GM19239 (cell line): ENCODE data around the gene MAP2K3.
"Not testable (repeated sequence)": the region's sequence is repeated elsewhere in the genome, so short reads cannot be mapped to it uniquely, and the experiment has no call there.

Source experiments
- DNase-seq: peaks from one replicate; pipeline ENCODE4 v3.0.0; 2011; ENCODE audit warnings: low spot score; ENCODE audit not compliant: insufficient read length
- FAIRE-seq: peaks from 2 replicates; lab custom pipeline; 2011; peaks lifted over from hg19 to GRCh38; lab: Jason Lieb, UNC

The MAP2K3 gene

GRCh38 chr17:21345236-21345635, 60.7 kb downstream of the MAP2K3 start:
- FAIRE-seq = no peak

GRCh38 chr17:21346107-21346506, 61.6 kb downstream of the MAP2K3 start:
- DNase-seq, FAIRE-seq: not testable (repeated sequence)

More at GRCh38 chr17:21345236-21345635, 60.7 kb downstream of the MAP2K3 start:
- DNase-seq = no peak

- not testable (repeated sequence) for DNase-seq, FAIRE-seq
These were observed 62.2 kb downstream of the MAP2K3 start for GRCh38 chr17:21346651-21347250.

- not testable (repeated sequence) for FAIRE-seq, DNase-seq
These were observed 63.1 kb downstream of the MAP2K3 start for GRCh38 chr17:21347660-21348059.

- DNase-seq = not testable (repeated sequence)
- peak; percentile 21 for FAIRE-seq
These were observed 63.8 kb downstream of the MAP2K3 start for GRCh38 chr17:21348081-21348925.

GRCh38 chr17:21348926-21349261, 64.4 kb downstream of the MAP2K3 start:
- not testable (repeated sequence) for FAIRE-seq

GRCh38 chr17:21349358-21350050, 65.0 kb downstream of the MAP2K3 start:
- not testable (repeated sequence) for DNase-seq, FAIRE-seq

More at GRCh38 chr17:21348926-21349261, 64.4 kb downstream of the MAP2K3 start:
- not testable (repeated sequence) for DNase-seq

- not testable (repeated sequence) for DNase-seq, FAIRE-seq
These were observed 66.0 kb downstream of the MAP2K3 start for GRCh38 chr17:21350495-21350894.

GRCh38 chr17:21351366-21352065, 67.0 kb downstream of the MAP2K3 start:
- no peak for DNase-seq
- FAIRE-seq = no peak

GRCh38 chr17:21352221-21352980, 67.9 kb downstream of the MAP2K3 start:
- DNase-seq (no peak), FAIRE-seq (no peak)

- DNase-seq (no peak), FAIRE-seq (no peak)
These were observed 68.4 kb downstream of the MAP2K3 start for GRCh38 chr17:21352981-21353265.

GRCh38 chr17:21353326-21354010, 69.0 kb downstream of the MAP2K3 start:
- DNase-seq (no peak), FAIRE-seq (no peak)

- no peak for FAIRE-seq
- no peak for DNase-seq
These were observed 70.4 kb downstream of the MAP2K3 start for GRCh38 chr17:21354796-21355385.

- DNase-seq = no peak
- no peak for FAIRE-seq
These were observed 71.1 kb downstream of the MAP2K3 start for GRCh38 chr17:21355586-21355985.

GRCh38 chr17:21356537-21357127, 72.1 kb downstream of the MAP2K3 start:
- no peak for FAIRE-seq

GRCh38 chr17:21357281-21357680, 72.8 kb downstream of the MAP2K3 start:
- DNase-seq (no peak), FAIRE-seq (no peak)

More at GRCh38 chr17:21356537-21357127, 72.1 kb downstream of the MAP2K3 start:
- DNase-seq = no peak

GRCh38 chr17:21357696-21358656, 73.5 kb downstream of the MAP2K3 start:
- DNase-seq (no peak), FAIRE-seq (no peak)
